HFFc6 (cell line): ENCODE results near the gene WDPCP. TPM values are rescaled to one million over a fixed set of nuclear protein-coding genes. Genes with fewer than 3 reads are reported as not detected.
A peak's percentile ranks its signal among the peaks of the same experiment; 100 is the strongest.
"Not testable (repeated sequence)": the region's sequence is repeated elsewhere in the genome, so short reads cannot be mapped to it uniquely, and the experiment has no call there.

Experiments used
- DNase-seq: peaks from one replicate; pipeline ENCODE4 v3.0.0-alpha.2; 2018
- H3K27ac Mint-ChIP-seq: 2 replicates; pipeline ENCODE4 v1.8.0; 2020; ENCODE audit warnings: mild to moderate bottlenecking, mixed read lengths
- H3K27me3 Mint-ChIP-seq: 2 replicates; pipeline ENCODE4 v1.8.0; 2021; ENCODE audit warnings: mild to moderate bottlenecking, moderate library complexity, mixed read lengths; ENCODE audit not compliant: insufficient read depth
- H3K36me3 Mint-ChIP-seq: 2 replicates; pipeline ENCODE4 v1.8.0; 2021; ENCODE audit warnings: low read depth, mixed read lengths
- H3K4me1 Mint-ChIP-seq: 2 replicates; pipeline ENCODE4 v1.8.0; 2020; ENCODE audit warnings: low read depth, mixed read lengths
- H3K4me3 Mint-ChIP-seq: 2 replicates; pipeline ENCODE4 v1.8.0; 2020; ENCODE audit warnings: mild to moderate bottlenecking, moderate library complexity, mixed read lengths
- H3K9me3 Mint-ChIP-seq: 2 replicates; pipeline ENCODE4 v1.8.0; 2020; ENCODE audit warnings: mild to moderate bottlenecking, mixed read lengths
- CTCF ChIP-seq: fragments of 200-600 bp; sonication (generic); IDR thresholded peaks from 2 replicates; pipeline ENCODE4 v1.5.0; 2021; ENCODE audit warnings: antibody characterized with exemption, mild to moderate bottlenecking
- long read RNA-seq: library from polyadenylated mRNA; unstranded; transcript quantifications from one replicate; pipeline ENCODE4 v2.0.0, GENCODE V29; 2019
- total RNA-seq, 6 experiments: library from RNA; stranded (reverse); fragmentation: NEBNext Ultra II Directional; extraction: Animal tissue kit (Norgen Biotek cat#: 25700); gene quantifications; 2 replicates in 1 of 6; 3 replicates in 5 of 6; pipeline ENCODE4 v1.2.3, GENCODE V29; 2021

The WDPCP gene, protein sequence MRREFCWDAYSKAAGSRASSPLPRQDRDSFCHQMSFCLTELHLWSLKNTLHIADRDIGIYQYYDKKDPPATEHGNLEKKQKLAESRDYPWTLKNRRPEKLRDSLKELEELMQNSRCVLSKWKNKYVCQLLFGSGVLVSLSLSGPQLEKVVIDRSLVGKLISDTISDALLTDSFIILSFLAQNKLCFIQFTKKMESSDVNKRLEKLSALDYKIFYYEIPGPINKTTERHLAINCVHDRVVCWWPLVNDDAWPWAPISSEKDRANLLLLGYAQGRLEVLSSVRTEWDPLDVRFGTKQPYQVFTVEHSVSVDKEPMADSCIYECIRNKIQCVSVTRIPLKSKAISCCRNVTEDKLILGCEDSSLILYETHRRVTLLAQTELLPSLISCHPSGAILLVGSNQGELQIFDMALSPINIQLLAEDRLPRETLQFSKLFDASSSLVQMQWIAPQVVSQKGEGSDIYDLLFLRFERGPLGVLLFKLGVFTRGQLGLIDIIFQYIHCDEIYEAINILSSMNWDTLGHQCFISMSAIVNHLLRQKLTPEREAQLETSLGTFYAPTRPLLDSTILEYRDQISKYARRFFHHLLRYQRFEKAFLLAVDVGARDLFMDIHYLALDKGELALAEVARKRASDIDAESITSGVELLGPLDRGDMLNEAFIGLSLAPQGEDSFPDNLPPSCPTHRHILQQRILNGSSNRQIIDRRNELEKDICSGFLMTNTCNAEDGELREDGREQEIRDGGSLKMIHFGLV
- total RNA-seq = 1 to 10 TPM; 3.0 to 5.9 (median 4.6) TPM
- long read RNA-seq, partial matches to known transcripts = 2 of 7 reads
- long read RNA-seq, other reads (novel, unspliced or antisense) = 4 of 7 reads

- Mint-ChIP-seq H3K4me1 (peaks cover 40% of the 10 kb centered on the region), H3K36me3 (peaks cover 14% of the 10 kb centered on the region), H3K27me3 (no peaks in the 10 kb centered on the region; the same call in 1 of the 2 replicates), H3K9me3 (no peaks in the 10 kb centered on the region), H3K4me3 (peak within 1 kb of the TSS; percentile 100), H3K27ac (peak within 1 kb of the TSS; percentile 98)
- no peak for TF ChIP-seq CTCF
- DNase-seq = peak; percentile 100
These were observed at the start of gene WDPCP, which contains the start of gene MDH1 for GRCh38 chr2:63588385-63589147. Gene WDPCP, minus strand, starts transcription at chr2:63588477. Its CDS starts 206 bp downstream, at chr2:63588271. Gene MDH1, plus strand, starts transcription at chr2:63588963. Its CDS starts 81 bp downstream, at chr2:63589044.

GRCh38 chr2:63632382-63632781 lies 44.1 kb upstream of the WDPCP start:
- H3K36me3 Mint-ChIP-seq = peaks cover 19% of the 10 kb centered on the region; the same call in 1 of the 2 replicates
- no peak overlapping the region for H3K4me3 Mint-ChIP-seq
- H3K4me1 Mint-ChIP-seq = no peaks in the 10 kb centered on the region
- no peak overlapping the region for H3K27ac Mint-ChIP-seq
- TF ChIP-seq CTCF = no peak
- H3K9me3 Mint-ChIP-seq = peaks cover 41% of the 10 kb centered on the region
- peaks cover 3% of the 10 kb centered on the region; the same call in 1 of the 2 replicates for H3K27me3 Mint-ChIP-seq
- no peak for DNase-seq

DNA sequence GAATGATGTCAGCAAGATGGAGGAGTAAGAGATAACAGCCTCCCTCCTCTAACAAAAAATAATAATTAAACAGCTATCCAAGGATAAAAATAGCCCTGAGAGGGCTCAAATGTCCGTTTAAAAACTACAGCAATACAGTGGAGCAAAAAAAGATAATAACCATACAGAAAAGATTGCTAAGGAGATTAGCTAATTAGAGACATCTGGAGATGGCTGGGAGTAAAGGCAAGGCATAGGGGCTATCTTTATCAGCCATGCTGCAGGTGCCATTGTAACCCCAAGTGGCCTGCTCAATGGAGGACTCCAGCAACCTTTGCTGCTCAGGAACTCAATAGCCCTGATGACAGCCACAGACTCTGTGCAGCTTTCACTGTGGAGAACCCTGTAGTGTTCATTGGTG lies 43.2 kb upstream of the WDPCP start:
- Mint-ChIP-seq H3K4me3 (no peak overlapping the region), H3K9me3 (peaks cover 39% of the 10 kb centered on the region), H3K27me3 (peaks cover 3% of the 10 kb centered on the region; the same call in 1 of the 2 replicates), H3K27ac (no peak overlapping the region), H3K36me3 (peaks cover 17% of the 10 kb centered on the region; the same call in 1 of the 2 replicates), H3K4me1 (no peaks in the 10 kb centered on the region)
- no peak for TF ChIP-seq CTCF
- DNase-seq = no peak

DNA sequence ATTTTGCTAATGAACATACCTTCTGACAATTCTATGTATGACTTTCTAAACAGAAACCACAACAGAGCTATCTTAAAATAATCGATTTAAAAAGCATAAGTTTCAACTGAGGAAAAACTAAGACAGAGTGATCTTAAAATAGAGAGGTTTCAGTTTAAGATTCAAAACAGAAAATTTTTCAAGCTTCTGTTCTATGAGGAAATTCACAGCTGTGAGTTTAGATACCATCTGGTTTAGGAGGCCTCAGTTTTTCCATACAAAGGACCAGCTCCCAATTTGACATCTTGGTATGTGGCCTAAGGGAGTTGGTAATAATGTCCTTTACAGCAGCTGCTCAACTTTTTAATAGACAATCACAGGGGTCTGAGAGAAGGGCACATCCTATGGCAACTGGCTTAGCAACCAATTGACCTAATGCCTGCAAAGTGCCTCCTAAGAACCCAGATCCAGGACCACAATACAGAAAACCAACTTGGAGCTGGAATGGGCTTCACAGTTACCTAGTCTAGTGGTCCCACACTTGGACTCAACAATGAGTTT lies 40.2 kb upstream of the WDPCP start:
- Mint-ChIP-seq H3K36me3 (no peaks in the 10 kb centered on the region), H3K27me3 (peaks cover 6% of the 10 kb centered on the region), H3K9me3 (peaks cover 19% of the 10 kb centered on the region), H3K27ac (no peak overlapping the region), H3K4me1 (no peaks in the 10 kb centered on the region), H3K4me3 (no peak overlapping the region)
- TF ChIP-seq CTCF = no peak
- no peak for DNase-seq

- Mint-ChIP-seq H3K4me3 (no peak overlapping the region), H3K9me3 (peaks cover 15% of the 10 kb centered on the region), H3K36me3 (no peaks in the 10 kb centered on the region), H3K27ac (no peak overlapping the region), H3K4me1 (no peaks in the 10 kb centered on the region), H3K27me3 (peaks cover 6% of the 10 kb centered on the region)
- no peak for DNase-seq
- no peak for TF ChIP-seq CTCF
These were observed 39.6 kb upstream of the WDPCP start for GRCh38 chr2:63627866-63628265.

DNA sequence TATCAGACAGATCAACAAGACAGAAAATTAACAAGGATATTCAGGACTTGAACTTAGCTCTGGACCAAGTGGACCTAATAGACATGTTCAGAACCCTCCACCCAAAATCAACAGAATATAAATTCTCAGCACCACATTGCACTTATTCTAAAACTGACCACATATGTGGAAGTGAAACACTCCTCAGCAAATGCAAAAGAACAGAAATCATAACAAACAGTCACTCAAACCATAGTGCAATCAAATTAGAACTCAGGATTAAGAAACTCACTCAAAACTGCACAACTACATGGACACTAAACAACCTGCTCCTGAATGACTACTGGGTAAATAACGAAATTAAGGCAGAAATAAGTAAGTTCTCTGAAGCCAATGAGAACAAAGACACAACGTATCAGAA lies 35.5 kb upstream of the WDPCP start:
- H3K9me3 Mint-ChIP-seq, H3K4me1 Mint-ChIP-seq, H3K36me3 Mint-ChIP-seq, DNase-seq, H3K4me3 Mint-ChIP-seq, H3K27ac Mint-ChIP-seq, H3K27me3 Mint-ChIP-seq: not testable (repeated sequence)
